Mucosa of stomach (tissue), 1 donor: ENCODE data around the gene LHFPL6.

Experiments used
- H3K27me3 ChIP-seq: one replicate; pipeline ENCODE4 v1.7.0; 2013; ENCODE audit warnings: mild to moderate bottlenecking, low read length; ENCODE audit not compliant: control insufficient read depth, insufficient read depth
- H3K36me3 ChIP-seq: one replicate; pipeline ENCODE4 v1.7.0; 2013; ENCODE audit warnings: low read length; ENCODE audit not compliant: control insufficient read depth, insufficient read depth
- H3K4me1 ChIP-seq: one replicate; pipeline ENCODE4 v1.7.0; 2013; ENCODE audit warnings: mild to moderate bottlenecking, low read length; ENCODE audit not compliant: control insufficient read depth, insufficient read depth
- H3K4me3 ChIP-seq: one replicate; pipeline ENCODE4 v1.7.0; 2013; ENCODE audit warnings: low read length
- H3K9ac ChIP-seq: one replicate; pipeline ENCODE4 v1.7.0; 2013; ENCODE audit warnings: mild to moderate bottlenecking, low read length, moderate library complexity
- H3K9me3 ChIP-seq: one replicate; pipeline ENCODE4 v1.7.0; 2013; ENCODE audit warnings: mild to moderate bottlenecking, low read length, moderate library complexity; ENCODE audit not compliant: control insufficient read depth
- donor health status: Pancreatic carcinoma.

Gene LHFPL6

DNA sequence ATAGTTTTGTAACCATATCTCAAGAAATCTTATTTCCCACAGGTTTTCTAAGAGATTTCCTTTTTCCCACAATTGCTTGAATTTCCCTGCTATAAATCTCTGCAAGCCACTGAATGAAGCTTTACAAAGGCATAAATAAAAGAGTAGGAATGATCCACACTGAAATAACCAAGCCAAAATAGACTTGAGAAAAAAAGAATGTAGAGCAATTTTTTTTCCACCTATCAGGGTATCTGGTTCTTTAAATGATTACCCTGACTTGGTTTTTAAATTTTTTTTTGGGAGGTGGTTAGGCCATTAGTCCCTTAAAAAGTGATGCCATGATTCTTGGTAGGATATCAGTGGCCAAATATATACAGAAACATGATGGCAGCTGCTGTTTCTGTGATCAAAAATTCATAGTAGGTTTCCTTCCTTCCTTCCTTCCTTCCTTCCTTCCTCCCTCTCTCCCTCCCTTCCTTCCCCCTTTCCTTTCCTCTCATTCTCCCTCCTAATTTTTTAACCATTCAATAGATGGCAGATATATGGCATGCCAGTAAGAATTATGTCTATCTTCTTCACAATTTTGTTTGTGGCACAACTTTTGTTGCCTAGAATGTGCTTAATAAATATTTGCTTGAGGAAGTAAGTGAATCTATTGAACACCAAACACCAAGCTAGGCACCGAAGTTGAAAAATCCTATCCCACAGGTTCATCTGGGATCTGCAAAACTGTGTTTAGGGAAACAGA is 233.7 kb downstream of the LHFPL6 start:
- Histone ChIP-seq H3K36me3 (no peaks in the 10 kb centered on the region), H3K9me3 (no peaks in the 10 kb centered on the region), H3K4me1 (peaks cover 3% of the 10 kb centered on the region), H3K27me3 (no peaks in the 10 kb centered on the region), H3K9ac (no peak overlapping the region), H3K4me3 (no peak overlapping the region)

DNA sequence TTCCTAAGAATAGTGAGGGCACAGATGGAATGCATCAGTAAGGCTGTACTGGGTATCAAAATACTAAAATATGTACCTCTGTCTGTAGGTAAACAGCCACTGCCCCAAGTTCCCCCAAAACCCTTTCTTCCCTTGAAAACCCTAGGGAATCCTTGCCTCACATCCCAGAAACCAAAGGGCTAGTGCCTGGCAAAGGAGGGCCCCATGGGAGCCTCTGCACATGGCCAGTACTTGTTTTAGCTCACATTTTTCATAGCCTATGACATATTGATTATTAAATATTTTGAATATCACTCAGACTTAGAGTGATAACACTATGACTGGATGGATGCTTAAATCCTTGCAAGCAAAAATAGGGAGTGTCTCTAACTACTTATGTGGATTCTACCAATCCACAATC is 237.1 kb downstream of the LHFPL6 start:
- H3K9ac ChIP-seq = no peak overlapping the region
- peaks cover 3% of the 10 kb centered on the region for H3K4me1 ChIP-seq
- H3K9me3 ChIP-seq = no peaks in the 10 kb centered on the region
- H3K4me3 ChIP-seq = no peak overlapping the region
- no peaks in the 10 kb centered on the region for H3K27me3 ChIP-seq
- H3K36me3 ChIP-seq = no peaks in the 10 kb centered on the region

DNA sequence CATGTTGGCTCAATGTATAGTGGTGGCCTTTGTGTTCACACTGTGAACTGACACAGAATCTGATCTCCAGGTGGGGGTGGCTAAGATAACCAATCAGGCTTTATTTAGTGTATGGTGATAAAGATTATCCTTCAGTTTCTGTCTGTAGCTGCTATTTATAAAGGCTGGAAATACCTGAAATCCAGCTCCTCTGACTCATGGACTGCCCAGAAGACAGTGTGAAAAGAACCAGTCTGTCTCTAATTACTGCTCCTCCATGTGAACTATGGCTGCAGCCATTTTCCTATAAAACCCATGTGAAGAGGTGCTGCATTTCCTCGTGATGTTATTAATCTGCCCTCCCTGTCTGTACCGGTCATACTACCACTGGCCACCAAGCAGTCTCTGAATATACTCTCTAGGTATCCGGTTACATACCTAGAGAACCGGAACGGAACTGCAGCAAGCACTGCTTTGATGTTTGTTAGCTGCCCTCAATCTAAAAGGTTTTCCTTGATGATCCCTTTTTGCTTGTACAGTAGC is 238.0 kb downstream of the LHFPL6 start:
- Histone ChIP-seq H3K4me3 (no peak overlapping the region), H3K4me1 (peaks cover 3% of the 10 kb centered on the region), H3K36me3 (no peaks in the 10 kb centered on the region), H3K9me3 (no peaks in the 10 kb centered on the region), H3K9ac (no peak overlapping the region), H3K27me3 (no peaks in the 10 kb centered on the region)

DNA sequence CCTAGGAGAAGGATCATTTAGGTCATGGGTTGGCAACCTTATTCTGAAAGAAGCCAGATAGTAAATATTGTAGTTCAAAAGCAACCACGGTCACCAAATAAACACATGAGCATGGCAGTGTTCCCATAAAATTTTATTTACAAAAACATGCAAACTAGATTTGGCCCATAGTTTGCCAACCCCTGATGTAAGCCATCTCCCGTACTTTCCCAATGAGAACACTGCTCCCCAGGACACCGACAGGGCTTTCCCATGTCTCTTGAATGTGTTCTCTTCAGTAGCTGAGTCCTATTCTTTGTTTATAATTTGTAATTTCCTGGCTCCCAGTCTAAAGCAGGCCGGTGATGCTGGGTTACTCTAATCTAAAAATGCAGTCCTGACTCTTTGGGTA is 239.6 kb downstream of the LHFPL6 start:
- Histone ChIP-seq H3K27me3 (no peaks in the 10 kb centered on the region), H3K9ac (no peak overlapping the region), H3K4me3 (no peak overlapping the region), H3K9me3 (no peaks in the 10 kb centered on the region), H3K36me3 (no peaks in the 10 kb centered on the region), H3K4me1 (peaks cover 3% of the 10 kb centered on the region)

DNA sequence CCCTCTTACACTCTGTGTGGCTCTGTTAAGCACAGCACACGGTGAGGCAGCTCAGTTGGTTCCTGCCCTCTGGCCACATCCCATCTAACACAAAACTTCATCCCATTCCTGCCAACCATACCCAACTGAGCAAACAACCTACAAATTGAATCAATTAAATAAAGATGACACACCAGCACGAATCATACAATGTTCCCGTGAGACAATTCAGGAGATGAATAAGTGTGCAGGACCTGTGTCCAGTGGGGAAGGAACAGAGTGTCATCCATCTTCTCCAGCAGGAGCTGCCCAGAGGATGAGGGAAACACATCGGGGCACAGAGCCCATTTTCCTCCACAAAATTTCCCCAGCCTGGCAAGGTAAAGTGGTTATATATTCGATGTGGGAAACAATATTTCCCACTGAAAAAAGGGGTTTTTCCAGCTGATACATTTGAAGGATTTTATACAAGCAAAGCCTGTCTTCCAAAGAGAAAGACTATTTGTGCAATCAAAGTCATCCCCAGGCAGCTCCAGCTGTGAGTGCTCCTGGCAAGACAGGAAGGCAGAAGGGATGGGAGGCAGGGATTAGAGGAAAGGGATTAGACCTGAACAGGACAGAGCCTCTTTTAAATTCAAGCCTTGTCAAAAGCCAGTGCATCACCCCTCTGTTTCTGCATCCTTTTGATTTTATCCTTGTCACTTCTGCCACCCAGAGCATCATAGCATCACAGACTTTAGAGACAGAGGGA is 240.2 kb downstream of the LHFPL6 start:
- H3K9ac ChIP-seq = no peak overlapping the region
- peaks cover 3% of the 10 kb centered on the region for H3K4me1 ChIP-seq
- no peaks in the 10 kb centered on the region for H3K27me3 ChIP-seq
- H3K9me3 ChIP-seq = no peaks in the 10 kb centered on the region
- no peaks in the 10 kb centered on the region for H3K36me3 ChIP-seq
- H3K4me3 ChIP-seq = no peak overlapping the region

DNA sequence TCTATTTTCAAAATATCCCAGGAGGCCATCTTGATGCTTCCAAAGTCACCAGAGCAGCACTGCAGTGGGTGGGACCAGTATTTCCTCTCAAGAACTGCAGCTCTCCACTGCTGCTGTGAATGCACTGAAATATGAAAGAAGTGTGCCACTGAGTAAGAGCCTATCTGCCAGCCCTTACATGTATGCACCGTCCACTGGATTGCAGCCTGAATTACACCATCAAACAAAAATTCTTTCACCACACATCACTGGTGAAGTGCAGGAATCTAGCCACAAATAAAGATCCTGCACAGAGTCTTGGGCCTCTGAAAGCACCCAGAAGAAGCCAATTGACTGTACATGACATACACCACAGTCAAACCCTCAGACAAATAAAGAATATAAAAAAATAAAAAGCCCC is 249.0 kb downstream of the LHFPL6 start:
- peaks cover 4% of the 10 kb centered on the region for H3K4me1 ChIP-seq
- H3K9me3 ChIP-seq = no peaks in the 10 kb centered on the region
- H3K27me3 ChIP-seq = no peaks in the 10 kb centered on the region
- H3K9ac ChIP-seq = no peak overlapping the region
- H3K36me3 ChIP-seq = no peaks in the 10 kb centered on the region
- no peak overlapping the region for H3K4me3 ChIP-seq

DNA sequence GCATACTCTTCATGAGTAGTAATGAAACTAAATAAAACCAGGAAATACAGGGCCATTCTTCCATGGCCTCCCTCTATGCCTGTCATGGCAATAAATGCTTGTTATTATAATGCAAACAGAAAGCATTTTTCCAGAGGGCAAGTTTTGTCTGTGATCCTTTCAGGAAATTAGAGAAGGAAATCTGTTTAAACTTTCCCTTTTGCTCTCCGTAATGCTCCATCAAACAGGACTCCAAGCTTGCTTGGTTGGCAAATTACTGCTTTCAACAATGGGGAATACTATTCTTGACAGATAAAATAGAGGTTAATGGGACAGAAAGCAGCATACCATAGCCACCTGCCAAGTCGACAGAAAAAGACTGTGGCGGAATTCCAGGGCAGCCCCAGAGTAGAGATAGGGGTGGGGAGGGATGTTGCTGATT is 252.5 kb downstream of the LHFPL6 start:
- H3K9me3 ChIP-seq = no peaks in the 10 kb centered on the region
- H3K4me1 ChIP-seq = peaks cover 9% of the 10 kb centered on the region
- H3K36me3 ChIP-seq = no peaks in the 10 kb centered on the region
- no peak overlapping the region for H3K4me3 ChIP-seq
- no peak overlapping the region for H3K9ac ChIP-seq
- no peaks in the 10 kb centered on the region for H3K27me3 ChIP-seq

DNA sequence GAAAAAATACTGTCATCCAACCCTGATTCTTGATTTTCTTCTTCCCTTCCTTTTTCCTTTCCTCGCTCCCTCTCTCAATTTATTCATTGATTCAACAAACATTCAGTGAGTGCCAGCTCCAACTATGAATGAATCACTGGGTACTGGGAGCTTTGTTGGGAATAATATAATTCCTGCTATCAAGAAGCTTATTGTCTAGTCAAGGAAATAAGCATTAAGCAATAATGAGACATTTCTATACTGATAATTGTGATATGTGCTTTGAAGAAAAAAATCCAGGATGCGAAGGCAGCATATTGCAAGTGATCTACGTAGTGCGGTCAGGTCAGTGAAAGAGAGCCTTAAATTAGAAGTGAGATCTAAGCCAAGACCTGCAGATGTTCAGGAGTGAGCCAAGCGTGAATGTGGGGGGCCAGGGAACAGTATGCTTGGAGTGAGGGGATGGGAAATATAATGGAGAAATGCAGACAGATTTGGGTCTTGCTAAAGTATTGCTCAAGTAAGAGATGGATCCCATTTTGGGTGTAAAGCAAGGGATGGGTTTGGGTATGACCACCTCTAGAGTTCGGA is 253.5 kb downstream of the LHFPL6 start:
- Histone ChIP-seq H3K27me3 (no peaks in the 10 kb centered on the region), H3K36me3 (no peaks in the 10 kb centered on the region), H3K9me3 (no peaks in the 10 kb centered on the region), H3K4me1 (peaks cover 9% of the 10 kb centered on the region), H3K4me3 (no peak overlapping the region), H3K9ac (no peak overlapping the region)

DNA sequence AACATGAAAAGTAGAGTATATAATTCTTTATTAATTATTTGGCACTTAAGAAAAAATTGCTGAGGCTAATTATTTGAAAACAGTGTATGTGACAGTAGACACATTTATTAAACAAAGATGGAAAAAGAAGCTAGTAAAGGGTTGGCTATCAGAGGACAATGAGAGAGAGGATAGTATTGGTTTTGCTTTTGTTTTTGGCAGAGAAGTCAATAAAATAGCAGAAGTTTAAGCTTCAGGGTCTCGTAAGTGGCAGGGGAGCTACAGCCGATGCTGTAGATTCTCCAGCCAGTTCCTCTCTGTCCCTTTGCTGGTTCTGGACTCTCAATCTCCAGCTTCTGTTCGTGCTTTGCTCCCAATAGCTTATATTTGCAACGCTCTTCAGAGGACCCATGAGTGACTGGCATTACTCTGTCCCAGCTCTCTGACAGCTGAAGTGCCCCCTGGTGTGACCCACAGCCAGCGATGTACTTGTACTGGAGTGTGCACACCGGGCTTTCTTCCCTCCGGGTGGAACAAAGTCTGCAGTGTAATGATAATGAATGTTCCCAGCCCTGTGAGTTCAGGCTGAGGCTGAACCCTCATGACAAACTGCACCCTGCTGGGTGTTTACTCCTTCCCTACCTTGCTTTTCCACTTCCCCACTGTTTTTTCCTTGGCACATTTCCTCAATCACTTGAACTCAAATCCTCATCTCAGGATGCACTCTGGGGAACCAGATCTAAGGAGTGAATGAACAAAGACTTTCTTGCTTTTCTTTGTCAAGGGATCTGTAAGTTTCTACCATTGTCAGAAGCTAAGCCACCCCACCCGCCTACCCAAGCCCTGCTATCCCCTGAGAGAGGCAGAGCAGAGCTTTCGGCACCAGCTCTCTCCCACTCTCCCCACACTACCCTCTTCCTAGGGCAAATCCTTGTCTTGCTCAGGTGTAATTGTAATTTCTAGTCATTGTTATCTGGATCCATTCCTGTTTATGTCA is 254.8 kb downstream of the LHFPL6 start:
- no peaks in the 10 kb centered on the region for H3K36me3 ChIP-seq
- H3K9me3 ChIP-seq = no peaks in the 10 kb centered on the region
- no peak overlapping the region for H3K9ac ChIP-seq
- no peaks in the 10 kb centered on the region for H3K27me3 ChIP-seq
- no peak overlapping the region for H3K4me3 ChIP-seq
- H3K4me1 ChIP-seq = peaks cover 9% of the 10 kb centered on the region

DNA sequence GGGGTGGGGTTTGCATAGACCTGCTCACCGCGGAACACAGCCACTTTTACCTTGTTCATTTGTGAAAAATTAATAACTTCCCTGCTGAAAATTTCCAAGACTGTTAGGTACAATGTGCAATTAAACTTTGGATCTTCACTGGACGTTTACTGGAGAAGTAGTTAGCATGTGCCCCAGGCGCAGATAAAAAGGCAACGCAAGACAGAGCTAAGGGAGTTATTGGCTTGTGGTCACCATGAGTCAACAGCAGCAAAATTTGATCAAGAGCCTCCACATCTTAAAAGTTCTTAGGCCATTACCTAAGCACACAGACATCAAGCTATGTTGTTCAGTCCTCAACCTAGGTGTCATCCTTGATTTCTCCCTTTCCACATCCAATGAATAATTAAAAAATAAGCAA is 257.0 kb downstream of the LHFPL6 start:
- no peak overlapping the region for H3K9ac ChIP-seq
- no peaks in the 10 kb centered on the region for H3K27me3 ChIP-seq
- H3K9me3 ChIP-seq = no peaks in the 10 kb centered on the region
- peaks cover 9% of the 10 kb centered on the region for H3K4me1 ChIP-seq
- no peaks in the 10 kb centered on the region for H3K36me3 ChIP-seq
- H3K4me3 ChIP-seq = no peak overlapping the region

DNA sequence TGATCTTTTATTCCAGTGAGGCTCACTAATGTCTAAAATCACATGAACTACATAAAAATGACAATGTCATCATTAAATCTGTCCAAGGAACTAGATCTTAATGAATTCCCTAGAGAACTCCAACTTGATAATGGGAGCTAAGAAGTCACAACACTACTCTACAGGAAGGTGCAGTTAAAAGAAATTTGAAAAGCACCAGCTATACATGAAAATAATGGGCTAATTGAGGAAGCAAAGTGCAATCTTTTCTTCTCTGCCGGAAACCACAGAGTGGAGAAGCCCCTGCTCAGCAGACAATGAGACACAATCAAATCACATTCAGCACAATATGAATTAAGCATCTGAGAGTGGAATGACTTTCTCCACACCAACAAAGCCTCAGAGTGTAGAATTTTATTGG is 261.7 kb downstream of the LHFPL6 start:
- no peaks in the 10 kb centered on the region for H3K9me3 ChIP-seq
- H3K27me3 ChIP-seq = no peaks in the 10 kb centered on the region

More for the DNA sequence above, 261.7 kb downstream of the LHFPL6 start:
- Histone ChIP-seq H3K9ac (no peak overlapping the region), H3K36me3 (no peaks in the 10 kb centered on the region), H3K4me1 (no peaks in the 10 kb centered on the region), H3K4me3 (no peak overlapping the region)
